GM23338 (cell line): ENCODE data around the gene PHYHIPL. TPM values are rescaled to one million over a fixed set of nuclear protein-coding genes. Genes with fewer than 3 reads are reported as not detected.
A peak's percentile ranks its signal among the peaks of the same experiment; 100 is the strongest.

Experiments used
- ATAC-seq: fragments of 200-7000 bp; cut with Tn5 transposase; 3 replicates; pipeline ENCODE4 v1.9.1; 2020
- DNase-seq: peaks from one replicate; pipeline ENCODE4 v3.0.0-alpha.2; 2015; ENCODE audit warnings: low spot score
- H2AFZ ChIP-seq: fragments of 200-600 bp; sonication (generic); 2 replicates; pipeline ENCODE4 v1.8.0; 2016; ENCODE audit warnings: antibody characterized with exemption, mild to moderate bottlenecking, moderate library complexity
- H3F3A ChIP-seq: fragments of 200-600 bp; sonication (generic); replicated peaks from 2 replicates; pipeline ENCODE4 v1.8.0; 2017; ENCODE audit warnings: antibody characterized with exemption, mixed run types, low read depth
- H3K27ac ChIP-seq: fragments of 200-600 bp; sonication (generic); 2 replicates; pipeline ENCODE4 v1.6.1; 2016; ENCODE audit warnings: low read depth
- H3K27me3 ChIP-seq: fragments of 200-600 bp; sonication (generic); 2 replicates; pipeline ENCODE4 v1.8.0; 2016; ENCODE audit warnings: mild to moderate bottlenecking, mixed run types, moderate library complexity; ENCODE audit not compliant: insufficient read depth
- H3K36me3 ChIP-seq: fragments of 200-600 bp; sonication (generic); 2 replicates; pipeline ENCODE4 v1.8.0; 2016; ENCODE audit warnings: mild to moderate bottlenecking; ENCODE audit not compliant: insufficient read depth
- H3K4me1 ChIP-seq: fragments of 200-600 bp; sonication (generic); 2 replicates; pipeline ENCODE4 v1.8.0; 2016; ENCODE audit warnings: mild to moderate bottlenecking, moderate library complexity; ENCODE audit not compliant: insufficient read depth
- H3K4me2 ChIP-seq: fragments of 200-600 bp; sonication (generic); 2 replicates; pipeline ENCODE4 v1.7.1; 2017; ENCODE audit warnings: mixed run types
- H3K4me3 ChIP-seq: fragments of 200-600 bp; sonication (generic); 2 replicates; pipeline ENCODE4 v1.6.1; 2016; ENCODE audit warnings: mixed run types
- H3K79me2 ChIP-seq: fragments of 200-600 bp; sonication (generic); replicated peaks from 2 replicates; pipeline ENCODE4 v1.8.0; 2017; ENCODE audit warnings: mild to moderate bottlenecking; ENCODE audit not compliant: insufficient read depth
- H3K9me2 ChIP-seq: fragments of 200-600 bp; sonication (generic); 2 replicates; pipeline ENCODE4 v1.8.0; 2017; ENCODE audit not compliant: insufficient read depth
- H4K20me1 ChIP-seq: fragments of 200-600 bp; sonication (generic); replicated peaks from 2 replicates; pipeline ENCODE4 v1.8.0; 2017; ENCODE audit warnings: mild to moderate bottlenecking; ENCODE audit not compliant: insufficient read depth
- H3K27ac Mint-ChIP-seq: 2 replicates; pipeline ENCODE4 v1.8.0; 2020; ENCODE audit warnings: inconsistent platforms, mild to moderate bottlenecking, moderate library complexity, mixed read lengths
- H3K27me3 Mint-ChIP-seq: 3 replicates; pipeline ENCODE4 v1.8.0; 2022; ENCODE audit warnings: low read depth, mild to moderate bottlenecking, moderate library complexity, mixed read lengths, inconsistent platforms; ENCODE audit not compliant: insufficient read depth, poor library complexity
- H3K36me3 Mint-ChIP-seq: 3 replicates; pipeline ENCODE4 v1.8.0; 2021; ENCODE audit warnings: low read depth, mild to moderate bottlenecking, inconsistent platforms, moderate library complexity, mixed read lengths
- H3K4me1 Mint-ChIP-seq: 3 replicates; pipeline ENCODE4 v1.8.0; 2020; ENCODE audit warnings: mild to moderate bottlenecking, inconsistent platforms, mixed read lengths
- H3K4me3 Mint-ChIP-seq: 3 replicates; pipeline ENCODE4 v1.8.0; 2021; ENCODE audit warnings: moderate library complexity, mild to moderate bottlenecking, inconsistent platforms, mixed read lengths
- H3K9me3 Mint-ChIP-seq: 3 replicates; pipeline ENCODE4 v1.8.0; 2020; ENCODE audit warnings: moderate library complexity, mild to moderate bottlenecking, inconsistent platforms, mixed read lengths
- CREB1 ChIP-seq: fragments of 250-450 bp; sonication (Bioruptor Pico); IDR thresholded peaks from 2 replicates; pipeline ENCODE4 v1.5.0; 2020; ENCODE audit warnings: low read depth, mild to moderate bottlenecking, moderate library complexity
- CTCF ChIP-seq, 2 experiments: fragments of 200-600 bp in 1 of 2; sonication (generic) in 1 of 2; conservative IDR thresholded peaks; 2 replicates each; pipeline versions ENCODE4 v1.5.1 to v1.6.1; 2016 to 2017; ENCODE audit warnings: antibody characterized with exemption in 2 of 2, low read depth in 2 of 2, mild to moderate bottlenecking in 2 of 2, moderate library complexity in 1 of 2
- EZH2phosphoT487 ChIP-seq: fragments of 200-600 bp; sonication (generic); IDR thresholded peaks from one replicate; pipeline ENCODE4 v1.8.1; 2018; ENCODE audit warnings: antibody characterized with exemption; ENCODE audit not compliant: unreplicated experiment
- JUNB ChIP-seq: IDR thresholded peaks from one replicate; pipeline ENCODE4 v1.6.1; 2016; ENCODE audit warnings: antibody characterized with exemption; ENCODE audit not compliant: unreplicated experiment
- NANOG ChIP-seq: IDR thresholded peaks from 2 replicates; pipeline ENCODE4 v1.6.1; 2016; ENCODE audit warnings: antibody characterized with exemption, borderline replicate concordance
- POLR2AphosphoS5 ChIP-seq: IDR thresholded peaks from 2 replicates; pipeline ENCODE4 v1.6.1; 2016; ENCODE audit warnings: antibody characterized with exemption, low read depth
- STAT1 ChIP-seq: IDR thresholded peaks from one replicate; pipeline ENCODE4 v1.6.1; 2016; ENCODE audit warnings: antibody characterized with exemption; ENCODE audit not compliant: unreplicated experiment
- polyA plus RNA-seq: library from polyadenylated mRNA; unstranded; fragments of >200 nt; fragmentation: Nextera tagmentation; extraction: Ambion mirVana; gene quantifications from 2 replicates; pipeline ENCODE4 v1.2.1, GENCODE V29; 2016
- total RNA-seq: library from RNA; depleted of rRNA; stranded (reverse); fragments of >200 nt; shearing (Covaris generic); gene quantifications from 2 replicates; pipeline ENCODE4 v1.2.3, GENCODE V29; 2014
- TF ChIP-seq, protein P1 (sequence below): IDR thresholded peaks from one replicate; pipeline ENCODE4 v1.6.1; 2018; ENCODE audit warnings: antibody characterized with exemption; ENCODE audit not compliant: unreplicated experiment

Gene PHYHIPL
- total and polyA plus RNA-seq, 2 experiments from 2014 or later, result 0.24 to 0.27 TPM

DNA sequence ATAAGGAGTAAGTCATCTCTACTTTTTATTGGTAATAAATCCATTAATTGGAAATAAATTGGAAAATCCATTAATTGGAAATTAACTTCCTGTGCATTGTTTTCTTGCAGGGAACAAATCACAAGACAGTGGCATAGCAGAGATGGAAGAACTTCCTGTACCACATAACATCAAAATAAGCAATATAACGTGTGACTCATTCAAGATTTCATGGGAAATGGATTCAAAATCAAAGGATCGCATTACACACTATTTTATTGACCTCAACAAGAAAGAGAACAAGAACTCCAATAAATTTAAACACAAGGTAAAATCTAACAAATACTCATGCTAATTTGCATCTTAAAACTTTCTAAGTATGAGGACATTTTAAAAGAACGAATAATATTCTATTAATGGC is 57.8 kb downstream of the PHYHIPL start:
- ATAC-seq, result no peak
- no peak overlapping the region for H3K27ac Mint-ChIP-seq

DNA sequence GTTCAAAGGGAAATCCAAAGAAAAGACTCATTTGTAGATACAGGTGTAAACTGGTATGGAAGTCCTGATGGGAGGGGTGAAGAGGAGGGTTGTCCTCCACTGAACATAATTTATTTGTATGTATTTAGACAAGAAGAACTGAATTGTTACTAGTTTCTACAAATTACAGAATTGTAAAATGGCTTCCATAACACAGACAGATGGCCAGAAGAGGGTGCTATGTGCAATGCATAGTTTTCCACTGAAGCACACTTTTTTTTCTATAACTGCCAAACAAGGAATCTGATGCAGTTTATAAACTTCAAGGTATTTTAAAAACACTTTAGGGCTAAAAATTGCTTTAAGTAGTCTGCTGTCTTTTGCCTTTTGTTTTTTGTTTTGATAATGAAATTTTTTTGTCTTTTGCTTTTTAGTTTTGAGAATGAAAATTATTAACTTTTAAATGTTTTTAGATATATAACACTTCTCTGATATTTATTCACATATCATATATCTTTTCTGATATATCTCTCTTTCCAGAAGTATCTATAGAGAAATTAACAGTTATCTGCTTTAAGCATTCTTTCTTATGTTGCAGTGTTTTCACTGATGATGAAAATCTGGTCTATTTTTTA is 58.5 kb downstream of the PHYHIPL start:
- no peak overlapping the region for H3K27ac ChIP-seq
- H3F3A ChIP-seq, result no peaks in the 10 kb centered on the region
- H4K20me1 ChIP-seq, result no peaks in the 10 kb centered on the region
- no peaks in the 10 kb centered on the region for H3K4me1 Mint-ChIP-seq
- H3K4me3 Mint-ChIP-seq, result no peak overlapping the region
- 0 out of 3 replicates have a peak, but pooled peaks cover 3% of the 10 kb centered on the region for H3K36me3 Mint-ChIP-seq
- H3K9me2 ChIP-seq, result no peaks in the 10 kb centered on the region
- no peak overlapping the region for H2AFZ ChIP-seq
- ATAC-seq, result no peak
- H3K4me3 ChIP-seq, result no peak overlapping the region
- H3K27me3 Mint-ChIP-seq, result no peaks in the 10 kb centered on the region
- H3K27me3 ChIP-seq, result no peaks in the 10 kb centered on the region
- no peaks in the 10 kb centered on the region for H3K4me1 ChIP-seq
- H3K79me2 ChIP-seq, result no peaks in the 10 kb centered on the region
- no peak overlapping the region for H3K4me2 ChIP-seq
- TF ChIP-seq CTCF (conservative IDR thresholded peaks at IDR 0.05; ENCODE audit: low read depth in 2 of 2) (peak; percentile 70 to 81), STAT1 (no peak)
- peak; percentile 54 for DNase-seq
- no peak overlapping the region for H3K27ac Mint-ChIP-seq
- H3K9me3 Mint-ChIP-seq, result peaks cover 4% of the 10 kb centered on the region; the same call in 1 of the 3 replicates
- no peaks in the 10 kb centered on the region for H3K36me3 ChIP-seq

More for the DNA sequence above, 57.8 kb downstream of the PHYHIPL start:
- no peaks in the 10 kb centered on the region for H3F3A ChIP-seq
- H3K27me3 ChIP-seq, result no peaks in the 10 kb centered on the region
- H3K9me2 ChIP-seq, result no peaks in the 10 kb centered on the region
- peaks cover 4% of the 10 kb centered on the region; the same call in 1 of the 3 replicates for H3K9me3 Mint-ChIP-seq
- DNase-seq, result no peak
- H3K4me1 ChIP-seq, result no peaks in the 10 kb centered on the region
- no peak overlapping the region for H3K4me3 Mint-ChIP-seq
- H3K27ac ChIP-seq, result no peak overlapping the region
- no peak overlapping the region for H2AFZ ChIP-seq
- H3K36me3 ChIP-seq, result no peaks in the 10 kb centered on the region
- no peaks in the 10 kb centered on the region for H3K27me3 Mint-ChIP-seq
- no peaks in the 10 kb centered on the region for H3K4me1 Mint-ChIP-seq
- no peak overlapping the region for H3K4me2 ChIP-seq
- no peaks in the 10 kb centered on the region for H3K79me2 ChIP-seq
- H4K20me1 ChIP-seq, result no peaks in the 10 kb centered on the region
- 0 out of 3 replicates have a peak, but pooled peaks cover 3% of the 10 kb centered on the region for H3K36me3 Mint-ChIP-seq
- no peak overlapping the region for H3K4me3 ChIP-seq
- TF ChIP-seq CREB1 (CRISPR knock-in tag), result no peak

DNA sequence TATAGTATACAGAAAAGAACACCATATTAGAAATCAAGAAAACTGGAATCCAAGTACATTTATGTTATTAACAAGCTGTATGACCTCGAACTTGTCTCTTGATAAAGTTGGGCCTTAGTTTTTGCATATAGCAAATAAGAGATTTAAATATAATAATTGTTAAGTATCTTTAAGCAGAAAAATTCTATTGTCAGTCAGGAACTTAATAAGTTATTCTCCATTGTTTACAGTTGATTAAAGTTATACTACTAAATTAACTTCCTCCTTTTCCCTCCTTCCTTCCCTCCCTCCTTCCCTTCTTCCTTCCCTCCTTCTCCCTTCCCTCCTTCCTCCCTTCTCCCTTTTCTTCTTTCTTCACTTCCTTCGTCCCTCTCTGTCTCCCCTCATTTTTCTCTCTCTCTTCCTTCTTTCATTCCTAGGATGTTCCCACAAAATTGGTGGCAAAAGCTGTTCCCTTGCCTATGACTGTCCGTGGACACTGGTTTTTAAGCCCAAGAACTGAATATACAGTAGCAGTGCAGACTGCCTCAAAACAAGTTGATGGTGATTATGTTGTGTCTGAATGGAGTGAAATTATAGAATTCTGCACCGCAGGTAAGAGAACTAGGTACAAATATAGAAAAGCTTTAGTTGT is 59.7 kb downstream of the PHYHIPL start:
- Mint-ChIP-seq H3K4me3 (no peak overlapping the region), H3K27ac (no peak overlapping the region), H3K27me3 (no peaks in the 10 kb centered on the region), H3K9me3 (peaks cover 4% of the 10 kb centered on the region; the same call in 1 of the 3 replicates), H3K4me1 (no peaks in the 10 kb centered on the region), H3K36me3 (0 out of 3 replicates have a peak, but pooled peaks cover 3% of the 10 kb centered on the region)
- H3K27me3 ChIP-seq, result no peaks in the 10 kb centered on the region
- H3K9me2 ChIP-seq, result no peaks in the 10 kb centered on the region
- H3K4me1 ChIP-seq, result no peaks in the 10 kb centered on the region
- no peaks in the 10 kb centered on the region for H3K79me2 ChIP-seq
- no peak overlapping the region for H3K4me3 ChIP-seq
- H3F3A ChIP-seq, result no peaks in the 10 kb centered on the region
- no peak for ATAC-seq
- DNase-seq, result no peak
- no peaks in the 10 kb centered on the region for H4K20me1 ChIP-seq
- no peak overlapping the region for H2AFZ ChIP-seq
- H3K27ac ChIP-seq, result no peak overlapping the region
- H3K4me2 ChIP-seq, result no peak overlapping the region
- H3K36me3 ChIP-seq, result no peaks in the 10 kb centered on the region
- TF ChIP-seq CTCF (conservative IDR thresholded peaks at IDR 0.05; ENCODE audit: low read depth in 2 of 2), result no peak
- no peak for TF ChIP-seq JUNB
- TF ChIP-seq CREB1 (CRISPR knock-in tag), result no peak
- TF ChIP-seq, protein P1, sequence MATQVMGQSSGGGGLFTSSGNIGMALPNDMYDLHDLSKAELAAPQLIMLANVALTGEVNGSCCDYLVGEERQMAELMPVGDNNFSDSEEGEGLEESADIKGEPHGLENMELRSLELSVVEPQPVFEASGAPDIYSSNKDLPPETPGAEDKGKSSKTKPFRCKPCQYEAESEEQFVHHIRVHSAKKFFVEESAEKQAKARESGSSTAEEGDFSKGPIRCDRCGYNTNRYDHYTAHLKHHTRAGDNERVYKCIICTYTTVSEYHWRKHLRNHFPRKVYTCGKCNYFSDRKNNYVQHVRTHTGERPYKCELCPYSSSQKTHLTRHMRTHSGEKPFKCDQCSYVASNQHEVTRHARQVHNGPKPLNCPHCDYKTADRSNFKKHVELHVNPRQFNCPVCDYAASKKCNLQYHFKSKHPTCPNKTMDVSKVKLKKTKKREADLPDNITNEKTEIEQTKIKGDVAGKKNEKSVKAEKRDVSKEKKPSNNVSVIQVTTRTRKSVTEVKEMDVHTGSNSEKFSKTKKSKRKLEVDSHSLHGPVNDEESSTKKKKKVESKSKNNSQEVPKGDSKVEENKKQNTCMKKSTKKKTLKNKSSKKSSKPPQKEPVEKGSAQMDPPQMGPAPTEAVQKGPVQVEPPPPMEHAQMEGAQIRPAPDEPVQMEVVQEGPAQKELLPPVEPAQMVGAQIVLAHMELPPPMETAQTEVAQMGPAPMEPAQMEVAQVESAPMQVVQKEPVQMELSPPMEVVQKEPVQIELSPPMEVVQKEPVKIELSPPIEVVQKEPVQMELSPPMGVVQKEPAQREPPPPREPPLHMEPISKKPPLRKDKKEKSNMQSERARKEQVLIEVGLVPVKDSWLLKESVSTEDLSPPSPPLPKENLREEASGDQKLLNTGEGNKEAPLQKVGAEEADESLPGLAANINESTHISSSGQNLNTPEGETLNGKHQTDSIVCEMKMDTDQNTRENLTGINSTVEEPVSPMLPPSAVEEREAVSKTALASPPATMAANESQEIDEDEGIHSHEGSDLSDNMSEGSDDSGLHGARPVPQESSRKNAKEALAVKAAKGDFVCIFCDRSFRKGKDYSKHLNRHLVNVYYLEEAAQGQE, result no peak
- no peak for TF ChIP-seq EZH2phosphoT487
- no peak for TF ChIP-seq STAT1
- TF ChIP-seq POLR2AphosphoS5, result no peak
- TF ChIP-seq NANOG, result no peak
